Keratinocyte (primary cell): ENCODE measurements around the gene UBE2A.

Experiments
- CTCF ChIP-seq, 3 experiments: IDR thresholded peaks in 1 of 3; conservative IDR thresholded peaks in 1 of 3; optimal IDR thresholded peaks in 1 of 3; 2 replicates in 2 of 3; 3 replicates in 1 of 3; pipeline versions ENCODE3 to v1.5.1; 2011; ENCODE audit warnings: low read length in 3 of 3, mild to moderate bottlenecking in 3 of 3, moderate library complexity in 2 of 3, control low read depth in 1 of 3, inconsistent platforms in 1 of 3; ENCODE audit not compliant: insufficient read depth in 2 of 3; ENCODE audit errors: extremely low read depth in 1 of 3
- EZH2 ChIP-seq: IDR thresholded peaks from one replicate; pipeline ENCODE4 v1.6.1; 2012; ENCODE audit warnings: inconsistent platforms, mild to moderate bottlenecking, low read length, moderate library complexity

- TF ChIP-seq CTCF (optimal IDR thresholded peaks at IDR 0.05 in 1 of 3, IDR thresholded peaks at IDR 0.05 in 1 of 3, conservative IDR thresholded peaks at IDR 0.05 in 1 of 3; ENCODE audit: extremely low read depth in 1 of 3, insufficient read depth in 2 of 3, low read length in 3 of 3) (no peak), EZH2 (no peak)
These were observed 15.4 kb downstream of the UBE2A start for GRCh38 chrX:119589810-119590209.
